GM19467 (cell line): ENCODE results near the gene DBF4B.
"Not testable (repeated sequence)": the region's sequence is repeated elsewhere in the genome, so short reads cannot be mapped to it uniquely, and the experiment has no call there.

Experiments
- ATAC-seq: cut with Tn5 transposase; IDR thresholded peaks from one replicate; pipeline ENCODE4 v1.9.1; 2021; ENCODE audit warnings: mild to moderate bottlenecking, moderate library complexity; ENCODE audit not compliant: unreplicated experiment

The DBF4B gene

GRCh38 chr17:44708401-44709263 is at the start of gene DBF4B:
Gene DBF4B, plus strand, starts transcription at chr17:44708665. Its CDS starts 156 bp downstream, at chr17:44708821.
- ATAC-seq = no peak

GRCh38 chr17:44661835-44662234 is 46.6 kb upstream of the DBF4B start:
- no peak for ATAC-seq

GRCh38 chr17:44663095-44663494 is 45.4 kb upstream of the DBF4B start:
- ATAC-seq = no peak

- no peak for ATAC-seq
Observed at GRCh38 chr17:44664867-44665266, 43.6 kb upstream of the DBF4B start.

GRCh38 chr17:44666006-44666405 is 42.5 kb upstream of the DBF4B start:
- ATAC-seq = no peak

GRCh38 chr17:44672479-44673093 is 35.9 kb upstream of the DBF4B start:
- ATAC-seq = no peak

GRCh38 chr17:44673893-44674292 is 34.6 kb upstream of the DBF4B start:
- ATAC-seq = no peak

GRCh38 chr17:44677136-44677535 is 31.3 kb upstream of the DBF4B start:
- ATAC-seq = no peak

- ATAC-seq = not testable (repeated sequence)
Observed at GRCh38 chr17:44683303-44683702, 25.2 kb upstream of the DBF4B start.

- ATAC-seq = no peak
Observed at GRCh38 chr17:44687756-44688155, 20.7 kb upstream of the DBF4B start.

GRCh38 chr17:44688200-44688599 is 20.3 kb upstream of the DBF4B start:
- ATAC-seq = no peak

GRCh38 chr17:44688675-44689476 is 19.6 kb upstream of the DBF4B start:
- no peak for ATAC-seq

GRCh38 chr17:44689477-44690217 is 18.8 kb upstream of the DBF4B start, which contains the start of gene CCDC43:
Gene CCDC43, minus strand, starts transcription at chr17:44689776. Its CDS starts 23 bp downstream, at chr17:44689753.
- ATAC-seq = peak; percentile 76

- not testable (repeated sequence) for ATAC-seq
Observed at GRCh38 chr17:44690746-44691306, 17.6 kb upstream of the DBF4B start.

- no peak for ATAC-seq
Observed at GRCh38 chr17:44693609-44694008, 14.9 kb upstream of the DBF4B start.

- ATAC-seq = not testable (repeated sequence)
Observed at GRCh38 chr17:44700288-44700687, 8.2 kb upstream of the DBF4B start.

GRCh38 chr17:44707755-44708400 is 587 bp upstream of the DBF4B start:
- ATAC-seq = no peak

- no peak for ATAC-seq
Observed at GRCh38 chr17:44719444-44719843, 11.0 kb downstream of the DBF4B start.

- no peak for ATAC-seq
Observed at GRCh38 chr17:44722254-44722653, 13.8 kb downstream of the DBF4B start.

GRCh38 chr17:44726121-44726520 is 17.7 kb downstream of the DBF4B start:
- ATAC-seq = not testable (repeated sequence)
